HUES6 (cell line): ENCODE data around the gene SLC2A6.

Experiments used
- H3K27ac ChIP-seq: 2 replicates; pipeline ENCODE4 v1.7.0; 2013; ENCODE audit warnings: low read depth, mild to moderate bottlenecking, low read length, inconsistent platforms
- H3K27me3 ChIP-seq: 2 replicates; pipeline ENCODE4 v1.6.1; 2013; ENCODE audit warnings: low read length; ENCODE audit not compliant: control insufficient read depth, insufficient read depth
- H3K36me3 ChIP-seq: 2 replicates; pipeline ENCODE4 v1.6.1; 2013; ENCODE audit warnings: low read length; ENCODE audit not compliant: control insufficient read depth, insufficient read depth
- H3K4me1 ChIP-seq: 2 replicates; pipeline ENCODE4 v1.6.1; 2013; ENCODE audit warnings: low read length; ENCODE audit not compliant: control insufficient read depth, insufficient read depth
- H3K4me3 ChIP-seq: 2 replicates; pipeline ENCODE4 v1.5.1; 2013; ENCODE audit warnings: low read depth, low read length
- H3K9ac ChIP-seq: one replicate; pipeline ENCODE4 v1.6.1; 2013; ENCODE audit warnings: mild to moderate bottlenecking, low read length
- H3K9me3 ChIP-seq: 2 replicates; pipeline ENCODE4 v1.6.1; 2013; ENCODE audit warnings: low read depth, low read length; ENCODE audit not compliant: control insufficient read depth, insufficient read depth

SLC2A6 gene

GRCh38 chr9:133478851-133479711 is at the start of gene SLC2A6:
SLC2A6 (minus strand) TSS chr9:133479099; CDS start chr9:133479059, 40 bp downstream.
- H3K36me3 ChIP-seq, result peaks cover 32% of the 10 kb centered on the region

DNA sequence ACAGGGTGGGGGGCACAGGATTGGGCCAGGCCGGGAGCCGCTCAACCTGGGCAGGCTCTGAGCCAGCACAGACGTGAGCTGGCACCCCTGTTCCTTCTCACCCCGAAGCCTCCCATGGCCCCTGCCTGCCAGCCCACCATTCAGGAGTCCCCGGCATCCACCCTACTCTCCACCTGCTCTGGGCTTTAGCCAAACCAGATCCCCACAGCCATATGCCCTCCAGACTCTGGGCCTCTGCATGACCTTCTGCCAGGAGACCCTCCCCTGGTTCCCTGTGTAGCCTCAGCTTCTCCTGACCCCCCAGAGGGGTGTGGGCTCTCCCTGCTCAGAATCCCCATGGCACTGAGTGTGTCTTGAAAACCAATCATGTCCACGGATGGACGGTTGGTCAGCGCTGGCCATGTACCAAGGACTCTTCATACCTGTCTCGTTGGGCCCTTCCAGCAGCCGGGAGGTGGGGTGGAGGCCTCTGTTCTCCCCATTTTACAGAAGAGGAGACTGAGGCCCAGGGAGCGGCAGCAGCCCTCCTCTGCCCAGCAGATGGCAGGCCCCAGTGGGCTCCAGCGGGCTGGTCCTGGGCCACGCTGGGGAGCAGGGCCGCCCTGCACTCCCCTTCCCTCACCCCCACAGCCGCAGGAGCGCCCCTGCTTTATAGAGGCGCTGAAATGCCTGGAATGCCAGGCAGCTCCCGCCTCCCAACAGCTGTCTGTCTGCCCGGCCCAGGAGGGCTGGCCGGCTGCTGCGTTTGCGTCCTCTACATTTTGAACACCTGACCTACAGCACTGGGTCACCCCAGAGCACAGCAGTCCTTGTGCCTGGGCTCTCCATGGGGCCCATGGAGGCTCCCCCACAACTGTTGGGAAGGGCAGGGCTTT is 49.3 kb upstream of the SLC2A6 start:
- Histone ChIP-seq H3K4me3 (no peak overlapping the region), H3K27ac (no peak overlapping the region), H3K9me3 (no peaks in the 10 kb centered on the region), H3K27me3 (no peaks in the 10 kb centered on the region; the same call in 1 of the 2 replicates), H3K4me1 (peaks cover 38% of the 10 kb centered on the region), H3K9ac (no peak overlapping the region), H3K36me3 (no peaks in the 10 kb centered on the region)

More at GRCh38 chr9:133478851-133479711, at the start of gene SLC2A6:
- Histone ChIP-seq H3K4me3 (peak within 1 kb of the TSS; percentile 62), H3K9ac (peak within 1 kb of the TSS; percentile 77), H3K9me3 (no peaks in the 10 kb centered on the region), H3K4me1 (peaks cover 7% of the 10 kb centered on the region; the same call in 1 of the 2 replicates), H3K27ac (no peak within 1 kb of the TSS), H3K27me3 (peaks cover 4% of the 10 kb centered on the region; the same call in 1 of the 2 replicates)

GRCh38 chr9:133527444-133527920 is 48.6 kb upstream of the SLC2A6 start:
- Histone ChIP-seq H3K4me3 (no peak overlapping the region), H3K9ac (no peak overlapping the region), H3K27ac (0 out of 2 replicates have a peak overlapping the region, but pooled peaks have one; percentile 52), H3K4me1 (peaks cover 38% of the 10 kb centered on the region), H3K9me3 (no peaks in the 10 kb centered on the region), H3K27me3 (no peaks in the 10 kb centered on the region; the same call in 1 of the 2 replicates), H3K36me3 (no peaks in the 10 kb centered on the region)

DNA sequence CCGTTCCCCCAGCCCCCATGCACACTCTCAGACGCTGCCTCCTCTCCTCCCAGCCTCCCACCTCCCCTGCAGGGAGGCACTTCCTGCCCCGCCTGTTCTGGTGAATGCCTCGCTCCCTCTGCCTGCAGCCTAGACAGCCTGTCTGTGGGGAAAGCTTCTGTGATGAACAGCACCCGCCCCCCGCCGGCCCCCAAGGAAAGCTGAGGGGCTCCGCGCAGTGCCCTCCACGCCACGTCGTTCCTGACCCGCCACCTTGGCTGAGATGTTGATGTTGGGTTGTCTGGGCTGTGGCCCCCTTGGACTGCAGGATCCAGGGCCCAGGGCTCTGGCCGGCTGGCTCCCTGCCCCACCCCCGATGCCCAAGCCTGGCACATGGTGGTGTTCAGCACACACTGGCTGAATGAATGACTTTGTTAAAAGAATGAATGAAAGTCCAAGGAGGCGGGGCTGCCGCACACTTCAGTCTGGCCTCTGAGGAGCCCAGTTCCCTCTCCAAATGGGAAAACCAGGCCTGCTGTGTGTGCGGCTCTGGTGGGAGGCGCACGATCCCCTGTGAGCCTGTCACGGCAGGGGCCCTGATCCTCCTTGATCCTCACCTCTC is 47.9 kb upstream of the SLC2A6 start:
- no peak overlapping the region; the same call in 1 of the 2 replicates for H3K4me3 ChIP-seq
- H3K27me3 ChIP-seq, result no peaks in the 10 kb centered on the region; the same call in 1 of the 2 replicates
- H3K9ac ChIP-seq, result peak overlapping the region; percentile 53
- H3K27ac ChIP-seq, result peak overlapping the region; percentile 52; the same call in 1 of the 2 replicates
- no peaks in the 10 kb centered on the region for H3K9me3 ChIP-seq
- H3K4me1 ChIP-seq, result peaks cover 38% of the 10 kb centered on the region
- no peaks in the 10 kb centered on the region for H3K36me3 ChIP-seq

- Histone ChIP-seq H3K4me3 (no peak overlapping the region), H3K27me3 (no peaks in the 10 kb centered on the region; the same call in 1 of the 2 replicates), H3K9ac (no peak overlapping the region), H3K9me3 (no peaks in the 10 kb centered on the region), H3K27ac (no peak overlapping the region), H3K4me1 (peaks cover 38% of the 10 kb centered on the region), H3K36me3 (no peaks in the 10 kb centered on the region)
Measured at GRCh38 chr9:133525677-133526076, 46.8 kb upstream of the SLC2A6 start.

DNA sequence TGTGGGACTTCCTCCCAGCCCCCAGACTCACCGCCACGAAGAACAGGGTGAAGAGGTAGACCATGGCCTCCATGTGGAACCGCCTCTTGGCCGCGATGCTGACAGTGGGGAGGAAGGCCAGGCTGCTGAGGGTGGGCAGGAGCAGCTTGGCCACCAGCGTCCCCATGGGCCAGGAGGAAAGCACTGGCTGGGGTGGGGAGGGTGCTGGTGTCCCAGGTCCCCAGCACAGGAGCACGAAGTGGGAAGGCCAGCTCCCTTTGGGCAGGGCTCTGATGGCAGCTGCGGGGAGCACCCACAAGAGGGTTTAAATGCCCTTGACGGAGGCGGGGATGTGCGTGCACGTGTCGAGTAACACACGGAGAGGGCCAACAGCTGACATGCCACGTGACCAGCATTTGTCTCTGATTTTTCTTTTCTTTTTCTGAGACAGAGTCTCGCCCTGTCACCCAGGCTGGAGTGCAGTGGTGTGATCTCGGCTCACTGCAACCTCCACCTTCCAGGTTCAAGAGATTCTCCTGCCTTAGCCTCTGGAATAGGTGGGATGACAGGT is 45.9 kb upstream of the SLC2A6 start, which contains the start of gene MYMK:
Gene MYMK (minus strand): TSS at position 281 of the 550 bp plus-strand sequence. CDS start 115 bp downstream, at position 166.
- no peak within 1 kb of the TSS for H3K4me3 ChIP-seq
- no peak within 1 kb of the TSS for H3K9ac ChIP-seq
- H3K4me1 ChIP-seq, result peaks cover 38% of the 10 kb centered on the region
- H3K27me3 ChIP-seq, result no peaks in the 10 kb centered on the region
- no peaks in the 10 kb centered on the region for H3K36me3 ChIP-seq
- no peak within 1 kb of the TSS for H3K27ac ChIP-seq
- no peaks in the 10 kb centered on the region for H3K9me3 ChIP-seq

DNA sequence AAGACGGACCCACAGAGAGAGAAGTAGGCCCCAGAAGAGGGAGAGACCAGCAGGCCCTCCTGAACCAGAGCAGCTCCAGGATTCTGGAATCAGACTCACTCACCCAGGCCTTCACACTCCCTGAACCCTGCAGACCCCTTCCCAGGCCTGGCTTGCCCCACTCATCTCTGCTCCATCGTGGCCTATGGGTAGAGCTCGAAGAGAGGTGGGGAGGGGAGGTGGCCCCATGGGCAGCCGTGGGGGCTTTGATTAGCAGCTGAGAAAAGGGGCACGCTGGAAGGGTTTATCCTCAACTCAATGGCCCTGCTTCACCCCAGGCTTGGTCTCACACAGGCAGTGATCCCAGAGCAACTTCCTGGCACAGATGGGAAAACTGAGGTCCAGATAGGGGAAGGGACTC is 45.2 kb upstream of the SLC2A6 start:
- no peak overlapping the region for H3K9ac ChIP-seq
- no peaks in the 10 kb centered on the region for H3K36me3 ChIP-seq
- H3K9me3 ChIP-seq, result no peaks in the 10 kb centered on the region
- H3K27ac ChIP-seq, result no peak overlapping the region
- no peaks in the 10 kb centered on the region for H3K27me3 ChIP-seq
- H3K4me3 ChIP-seq, result no peak overlapping the region
- H3K4me1 ChIP-seq, result peaks cover 37% of the 10 kb centered on the region

DNA sequence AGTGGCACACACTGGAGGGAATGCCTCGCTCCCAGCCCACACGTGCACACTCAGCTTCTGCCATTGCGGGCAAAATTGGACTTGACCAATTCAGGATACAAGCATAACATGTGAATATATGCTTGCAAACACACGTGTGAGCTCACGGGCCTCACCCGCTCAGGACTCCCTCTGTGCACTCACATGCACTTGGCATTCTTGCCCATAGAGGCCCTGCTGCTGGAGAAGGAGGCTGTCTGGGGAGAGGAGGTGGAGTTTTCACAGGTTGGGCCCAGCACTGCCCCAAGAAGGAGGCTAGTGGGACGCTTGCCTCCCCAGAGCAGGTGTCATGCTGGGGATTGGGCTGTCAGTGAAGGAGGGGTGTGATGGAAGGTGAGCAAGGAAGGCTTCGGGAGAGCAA is 44.2 kb upstream of the SLC2A6 start:
- no peaks in the 10 kb centered on the region for H3K36me3 ChIP-seq
- H3K9ac ChIP-seq, result no peak overlapping the region
- H3K9me3 ChIP-seq, result no peaks in the 10 kb centered on the region
- H3K4me3 ChIP-seq, result no peak overlapping the region
- no peak overlapping the region for H3K27ac ChIP-seq
- peaks cover 27% of the 10 kb centered on the region for H3K4me1 ChIP-seq
- no peaks in the 10 kb centered on the region for H3K27me3 ChIP-seq

DNA sequence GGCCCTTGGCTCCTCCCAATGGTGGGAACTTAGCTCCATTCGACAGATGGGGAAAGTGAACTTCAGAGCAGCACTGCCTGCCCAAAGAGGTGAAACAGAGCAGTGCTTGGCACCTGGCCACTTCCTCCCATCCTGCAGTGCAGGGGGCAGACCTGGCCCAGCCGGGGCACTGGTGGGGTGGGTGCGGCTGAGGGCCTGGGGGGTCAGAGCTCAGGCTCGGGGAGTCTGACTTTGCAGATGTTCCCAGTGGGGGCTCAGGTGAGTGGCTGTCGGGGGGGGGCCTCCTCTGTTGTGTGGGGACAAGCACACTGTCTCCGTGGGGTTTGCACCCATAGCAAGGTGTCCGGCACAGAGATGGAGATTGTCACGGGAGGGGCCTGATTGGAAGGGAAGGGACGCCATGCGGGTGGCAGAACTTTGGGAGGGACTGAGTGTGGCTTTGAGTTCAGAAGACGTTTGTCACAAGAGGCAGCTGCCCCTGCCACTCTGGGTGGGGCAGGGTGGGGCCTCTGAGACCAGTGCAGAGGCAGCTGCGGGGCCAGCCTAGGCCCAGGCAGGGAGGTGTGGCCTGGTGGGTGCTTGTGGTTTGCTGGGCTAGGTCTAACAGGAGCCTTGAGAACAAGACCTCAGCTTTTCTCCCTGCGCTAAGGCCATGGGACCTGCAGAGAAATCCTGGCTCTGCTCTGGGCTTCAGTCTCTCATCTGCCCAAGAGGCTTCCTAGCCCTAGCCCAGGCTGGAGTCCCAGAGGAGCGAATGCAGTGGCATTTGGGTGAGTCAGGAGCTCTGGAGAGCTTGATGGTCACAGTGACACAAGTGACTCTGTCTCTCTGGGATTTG is 43.4 kb upstream of the SLC2A6 start:
- no peaks in the 10 kb centered on the region for H3K9me3 ChIP-seq
- H3K4me1 ChIP-seq, result peaks cover 19% of the 10 kb centered on the region
- H3K27ac ChIP-seq, result no peak overlapping the region
- H3K9ac ChIP-seq, result no peak overlapping the region
- no peaks in the 10 kb centered on the region for H3K27me3 ChIP-seq
- H3K36me3 ChIP-seq, result no peaks in the 10 kb centered on the region
- H3K4me3 ChIP-seq, result no peak overlapping the region
